ENCODE results near the gene LAMC1.

Gene LAMC1

DNA sequence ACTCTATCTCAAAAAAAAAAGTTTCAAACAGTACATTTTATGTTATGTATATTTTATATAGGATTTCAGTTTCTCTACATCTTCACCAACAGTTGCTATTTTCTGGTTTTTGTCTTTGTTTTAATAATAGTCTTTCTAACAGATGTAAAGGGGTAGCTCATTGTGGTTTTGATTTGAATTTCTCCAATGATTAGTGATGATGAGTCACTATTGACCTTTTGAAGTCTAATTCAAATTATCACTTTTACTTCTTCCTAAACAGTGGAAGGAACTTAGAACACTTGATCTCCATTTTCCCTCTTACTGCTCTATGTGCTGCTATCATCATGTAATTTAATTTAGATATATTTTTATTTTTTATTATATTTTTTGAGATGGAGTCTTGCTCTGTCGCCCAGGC is 38.6 kb upstream of the LAMC1 start:
- Histone ChIP-seq H3K4me1 (peaks cover 0 to 7% (median 0%) of the 10 kb centered on the region in 4 donors), H3K4me3 (no peak overlapping the region), H3K9me3 (no peaks in the 10 kb centered on the region), H3K27ac (no peak overlapping the region), H3K36me3 (no peaks in the 10 kb centered on the region), H3K27me3 (no peaks in the 10 kb centered on the region)
- intact Hi-C loops (cut with DNase I; ENCODE audit: low total_unique reads): no loop called here
- TF ChIP-seq, protein P1, sequence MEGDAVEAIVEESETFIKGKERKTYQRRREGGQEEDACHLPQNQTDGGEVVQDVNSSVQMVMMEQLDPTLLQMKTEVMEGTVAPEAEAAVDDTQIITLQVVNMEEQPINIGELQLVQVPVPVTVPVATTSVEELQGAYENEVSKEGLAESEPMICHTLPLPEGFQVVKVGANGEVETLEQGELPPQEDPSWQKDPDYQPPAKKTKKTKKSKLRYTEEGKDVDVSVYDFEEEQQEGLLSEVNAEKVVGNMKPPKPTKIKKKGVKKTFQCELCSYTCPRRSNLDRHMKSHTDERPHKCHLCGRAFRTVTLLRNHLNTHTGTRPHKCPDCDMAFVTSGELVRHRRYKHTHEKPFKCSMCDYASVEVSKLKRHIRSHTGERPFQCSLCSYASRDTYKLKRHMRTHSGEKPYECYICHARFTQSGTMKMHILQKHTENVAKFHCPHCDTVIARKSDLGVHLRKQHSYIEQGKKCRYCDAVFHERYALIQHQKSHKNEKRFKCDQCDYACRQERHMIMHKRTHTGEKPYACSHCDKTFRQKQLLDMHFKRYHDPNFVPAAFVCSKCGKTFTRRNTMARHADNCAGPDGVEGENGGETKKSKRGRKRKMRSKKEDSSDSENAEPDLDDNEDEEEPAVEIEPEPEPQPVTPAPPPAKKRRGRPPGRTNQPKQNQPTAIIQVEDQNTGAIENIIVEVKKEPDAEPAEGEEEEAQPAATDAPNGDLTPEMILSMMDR (IDR thresholded peaks at IDR 0.05): no peak
- no peak for DNase-seq

DNA sequence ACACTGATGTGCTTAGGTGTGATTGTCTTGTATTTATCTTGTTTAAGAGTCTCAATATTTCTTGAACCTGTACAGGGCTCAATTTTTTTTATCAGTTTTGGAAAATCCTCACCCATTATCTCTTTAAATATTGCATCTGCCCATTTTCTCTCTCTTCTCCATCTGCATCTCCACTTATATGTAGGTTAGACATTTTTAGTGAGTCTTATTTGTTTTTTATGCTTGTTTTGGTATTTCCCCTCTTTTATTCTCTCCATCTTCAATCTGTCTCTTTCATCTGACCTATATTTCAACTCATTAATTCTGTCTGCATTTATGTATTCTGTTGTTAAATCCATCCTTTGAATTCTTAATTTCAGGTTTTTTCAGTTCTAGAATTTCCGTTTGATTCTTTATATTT is 37.3 kb upstream of the LAMC1 start:
- Histone ChIP-seq H3K27me3 (no peaks in the 10 kb centered on the region), H3K4me3 (no peak overlapping the region), H3K4me1 (peaks cover 0 to 7% (median 0%) of the 10 kb centered on the region in 4 donors), H3K27ac (no peak overlapping the region), H3K36me3 (no peaks in the 10 kb centered on the region), H3K9me3 (no peaks in the 10 kb centered on the region)
- no peak for DNase-seq
- intact Hi-C loops (cut with DNase I; ENCODE audit: low total_unique reads): no loop called here
- TF ChIP-seq, protein P1 (IDR thresholded peaks at IDR 0.05): no peak

DNA sequence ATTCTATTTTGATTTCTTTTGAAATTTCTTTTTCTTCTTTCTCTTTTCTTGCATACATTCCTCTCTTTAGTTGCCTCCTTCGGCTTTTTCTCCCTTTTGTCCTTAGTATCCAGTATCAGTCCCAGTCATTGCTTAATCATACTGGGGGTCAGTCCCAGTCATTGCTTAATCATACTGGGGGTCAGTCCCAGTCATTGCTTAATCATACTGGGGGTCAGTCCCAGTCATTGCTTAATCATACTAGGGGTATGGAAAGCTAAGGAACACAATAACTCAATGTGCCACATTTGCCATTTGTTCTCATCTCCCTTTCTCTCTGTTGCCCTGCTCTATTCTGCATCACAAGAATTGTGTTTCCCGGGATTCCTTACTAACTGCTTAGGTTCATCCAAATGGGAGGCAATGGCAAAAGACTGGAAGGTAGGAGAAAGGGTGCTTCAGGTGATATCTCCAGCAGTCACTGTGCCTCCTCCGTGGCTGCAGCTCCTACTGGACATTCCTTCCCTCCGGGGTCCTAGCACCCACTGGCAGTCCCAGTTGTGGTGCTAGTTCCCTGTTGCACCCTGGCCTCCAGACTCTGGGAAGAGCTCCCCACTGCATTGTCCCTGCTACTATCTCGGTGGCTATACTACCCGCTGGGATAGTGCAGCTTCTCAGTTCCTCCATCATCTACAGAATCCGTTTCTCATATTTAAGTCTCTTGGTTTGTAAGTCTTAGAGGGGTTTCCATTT is 32.6 kb upstream of the LAMC1 start:
- DNase-seq: peak in 1 of 2 donors; percentile 26
- Histone ChIP-seq H3K27ac (no peak overlapping the region), H3K36me3 (no peaks in the 10 kb centered on the region), H3K4me3 (no peak overlapping the region), H3K9me3 (no peaks in the 10 kb centered on the region), H3K27me3 (no peaks in the 10 kb centered on the region), H3K4me1 (peaks cover 0 to 7% (median 0%) of the 10 kb centered on the region in 4 donors)
- intact Hi-C loops (cut with DNase I; ENCODE audit: low total_unique reads): no loop called here
- TF ChIP-seq, protein P1 (IDR thresholded peaks at IDR 0.05): no peak

DNA sequence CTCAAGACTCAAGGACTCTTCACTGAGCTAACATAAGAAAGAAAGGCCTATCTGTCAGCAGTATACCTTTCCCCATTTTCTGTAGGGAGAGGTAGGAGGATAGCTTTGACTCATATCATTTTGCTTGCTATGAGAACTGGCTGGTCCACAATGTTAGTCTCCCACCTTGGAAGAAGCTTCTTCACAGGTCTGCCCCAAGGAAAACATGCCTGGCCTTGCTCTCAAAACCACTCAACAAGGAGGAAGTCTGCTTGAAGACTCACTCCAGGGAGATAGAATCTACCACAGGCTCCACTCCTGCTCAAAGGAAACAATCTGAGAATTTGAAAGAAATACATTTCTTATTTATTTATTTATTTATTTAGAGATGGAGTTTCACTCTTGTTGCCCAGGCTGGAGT is 29.5 kb upstream of the LAMC1 start:
- Histone ChIP-seq H3K4me3 (no peak overlapping the region), H3K4me1 (no peaks in the 10 kb centered on the region), H3K27me3 (no peaks in the 10 kb centered on the region), H3K9me3 (no peaks in the 10 kb centered on the region), H3K27ac (no peak overlapping the region), H3K36me3 (no peaks in the 10 kb centered on the region)
- DNase-seq: no peak
- intact Hi-C loops (cut with DNase I; ENCODE audit: low total_unique reads): no loop called here
- TF ChIP-seq, protein P1 (IDR thresholded peaks at IDR 0.05): no peak

DNA sequence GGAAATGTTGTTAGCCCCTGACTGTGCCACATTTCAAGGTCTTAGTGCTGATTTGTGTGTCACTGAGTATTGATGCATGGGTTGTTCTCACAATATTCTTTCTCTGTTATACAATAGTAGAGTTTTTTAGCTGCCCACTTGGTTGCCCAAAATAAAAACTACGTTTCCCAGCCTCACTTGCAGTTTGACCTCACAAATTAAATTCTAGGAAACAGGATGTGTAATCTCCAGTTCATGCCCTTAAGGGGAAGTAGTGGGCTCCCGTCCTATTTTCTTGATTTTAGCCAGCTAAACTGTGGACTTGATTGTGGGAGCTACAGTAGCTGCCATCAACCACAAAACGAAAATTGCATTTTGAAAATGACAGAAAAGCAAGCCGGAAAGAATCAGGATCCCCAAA is 27.3 kb upstream of the LAMC1 start:
- TF ChIP-seq, protein P1 (IDR thresholded peaks at IDR 0.05): no peak
- Histone ChIP-seq H3K27ac (no peak overlapping the region), H3K9me3 (no peaks in the 10 kb centered on the region), H3K27me3 (no peaks in the 10 kb centered on the region), H3K4me1 (peaks cover 0 to 8% (median 2%) of the 10 kb centered on the region in 4 donors), H3K36me3 (no peaks in the 10 kb centered on the region), H3K4me3 (no peak overlapping the region)
- no peak for DNase-seq
- intact Hi-C loops (cut with DNase I; ENCODE audit: low total_unique reads): no loop called here

All from tibial artery (tissue), 4 donors.